Measurements from ENCODE around the gene SRGAP2.
"Not testable (repeated sequence)": the region's sequence is repeated elsewhere in the genome, so short reads cannot be mapped to it uniquely, and the experiment has no call there.

SRGAP2 gene

DNA sequence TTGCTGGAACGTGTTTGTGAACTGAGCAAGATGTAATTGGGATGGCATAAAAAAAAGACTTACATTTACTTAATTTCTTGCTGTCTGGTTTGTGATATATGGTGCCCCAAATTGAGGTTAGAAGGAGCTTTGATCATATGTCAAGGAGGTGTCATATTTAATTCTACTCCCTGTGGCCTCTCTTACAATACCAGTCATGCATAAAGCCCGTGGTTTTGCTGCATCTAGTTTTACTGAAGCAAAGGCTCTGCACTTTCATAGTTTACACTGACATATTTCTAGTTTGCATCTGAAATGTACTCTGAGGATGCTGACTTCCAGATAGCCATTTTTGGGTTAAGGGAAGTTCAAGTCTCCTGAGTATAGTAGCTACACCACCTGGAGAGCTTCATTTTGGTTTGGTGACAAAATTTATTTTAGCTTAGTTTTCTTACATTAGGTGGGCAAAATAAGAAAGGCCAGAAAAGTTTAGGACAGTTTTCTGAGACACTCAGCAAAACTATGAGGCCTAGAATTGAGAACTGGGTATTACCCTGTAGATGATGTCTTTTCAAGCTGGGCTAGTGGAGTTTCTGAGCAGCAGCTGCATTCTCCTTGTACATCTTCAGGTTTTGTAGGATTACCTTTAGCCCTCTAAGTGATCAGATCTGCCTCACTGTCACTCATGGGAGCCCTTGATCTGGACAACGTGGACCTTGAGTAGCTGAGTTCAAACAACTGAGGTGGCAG, 47.8 kb downstream of the SRGAP2 start:
- DNase-seq (ENCODE audit: low read depth) = not testable (repeated sequence)

DNA sequence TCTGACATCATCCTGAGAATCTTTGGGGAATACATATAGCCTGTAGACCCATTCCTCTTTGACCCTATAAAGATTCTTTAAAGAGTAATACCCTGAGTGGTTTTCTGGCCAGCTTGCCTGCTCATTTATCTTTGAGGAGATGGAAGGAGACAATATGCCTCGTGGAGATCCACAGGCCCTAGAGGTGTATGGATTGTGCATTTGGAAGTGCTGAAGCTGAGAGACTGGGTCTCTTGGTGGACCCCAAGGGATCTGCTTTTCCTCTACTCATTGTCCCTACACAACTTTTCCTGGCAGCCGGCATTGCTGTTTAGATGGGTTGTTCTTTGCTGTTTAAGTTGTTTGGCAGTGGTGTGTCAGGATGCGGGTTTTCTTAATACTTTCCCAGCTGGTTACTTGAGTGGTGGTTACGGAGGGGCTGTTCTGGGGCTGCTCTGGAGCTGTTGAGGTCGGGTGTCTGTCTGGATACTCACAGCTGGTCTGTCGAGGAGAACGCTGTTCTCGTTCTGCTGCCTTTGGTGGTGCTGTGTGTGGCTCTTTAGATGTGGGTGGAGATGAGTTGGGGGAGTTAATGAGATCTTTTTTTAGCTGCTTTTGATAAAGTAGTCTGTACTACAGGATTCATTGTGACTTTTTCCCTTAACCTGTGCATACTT, 49.5 kb downstream of the SRGAP2 start:
- not testable (repeated sequence) for DNase-seq (ENCODE audit: low read depth)

Measured in T follicular helper cell (primary cell).